ENCODE results near the gene LTBR. TPM values are rescaled to one million over a fixed set of nuclear protein-coding genes. Genes with fewer than 3 reads are reported as not detected.
"Not testable (repeated sequence)": the region's sequence is repeated elsewhere in the genome, so short reads cannot be mapped to it uniquely, and the experiment has no call there.

Gene LTBR
- polyA plus RNA-seq, 2 of the 4 experiments (the other 2 are of a cell fraction) = 57.3 to 110 TPM

- 6% methylated on average over 8 of the region's 8 CpGs for WGBS (ENCODE audit: missing lambda C conversion rate)
- not testable (repeated sequence) for H3K9me3 ChIP-seq; DNase-seq (ENCODE audit: low read depth in 1 of 2, low spot score in 1 of 2); ATAC-seq; FAIRE-seq
- Histone ChIP-seq H3K4me2 (peak overlapping the region; percentile 92), H3K4me3 (peak overlapping the region; percentile 91), H3K27ac (peak overlapping the region; percentile 95 to 98), H3K4me1 (peaks cover 67% of the 10 kb centered on the region)
- ChIA-PET CTCF (interaction anchor here (0.8 to 29.7 kb wide), 11 partner anchors 11 to 199 kb away, joined by 3 to 705 read pairs (median 6); partner anchors contain the start of genes LTBR and SCNN1A), POLR2A (interaction anchor here (2.7 to 10.1 kb wide), 3 partner anchors 25 to 45 kb away, joined by 21 to 141 read pairs (median 38); partner anchors contain the start of genes LTBR and SCNN1A)
- 0 out of 4 replicates have a peak, but pooled peaks of 1 of the 2 experiments have one; percentile 0 for TF ChIP-seq CEBPB (IDR thresholded peaks at IDR 0.05)
Measured at GRCh38 chr12:6338536-6338935, 45.4 kb upstream of the LTBR start.

- ChIA-PET CTCF (interaction anchor here (0.6 to 29.7 kb wide), 13 partner anchors 8 to 199 kb away, joined by 3 to 705 read pairs (median 3); partner anchors contain the start of genes LTBR and SCNN1A), POLR2A (interaction anchor here (0.7 to 10.1 kb wide), 4 partner anchors 24 to 45 kb away, joined by 4 to 141 read pairs (median 30); partner anchors contain the start of genes LTBR and SCNN1A)
- H3K4me1 ChIP-seq = peaks cover 67% of the 10 kb centered on the region
- H3K4me2 ChIP-seq = peak overlapping the region; percentile 92
- no peaks in the 10 kb centered on the region for H3K9me3 ChIP-seq
- DNase-seq (ENCODE audit: low read depth in 1 of 2, low spot score in 1 of 2) (no peak), ATAC-seq (no peak), FAIRE-seq (no peak)
- peak overlapping the region; percentile 95 to 98 for H3K27ac ChIP-seq
- TF ChIP-seq TFCP2L1 (CRISPR knock-in tag; IDR thresholded peaks at IDR 0.05) (0 out of 2 replicates have a peak, but pooled peaks have one; percentile 6), RARB (CRISPR knock-in tag; IDR thresholded peaks at IDR 0.05) (no peak)
- 10% methylated on average over 3 of the region's 3 CpGs for WGBS (ENCODE audit: missing lambda C conversion rate)
- peak overlapping the region; percentile 91 for H3K4me3 ChIP-seq
Measured at GRCh38 chr12:6338955-6339354, 45.0 kb upstream of the LTBR start.

DNA sequence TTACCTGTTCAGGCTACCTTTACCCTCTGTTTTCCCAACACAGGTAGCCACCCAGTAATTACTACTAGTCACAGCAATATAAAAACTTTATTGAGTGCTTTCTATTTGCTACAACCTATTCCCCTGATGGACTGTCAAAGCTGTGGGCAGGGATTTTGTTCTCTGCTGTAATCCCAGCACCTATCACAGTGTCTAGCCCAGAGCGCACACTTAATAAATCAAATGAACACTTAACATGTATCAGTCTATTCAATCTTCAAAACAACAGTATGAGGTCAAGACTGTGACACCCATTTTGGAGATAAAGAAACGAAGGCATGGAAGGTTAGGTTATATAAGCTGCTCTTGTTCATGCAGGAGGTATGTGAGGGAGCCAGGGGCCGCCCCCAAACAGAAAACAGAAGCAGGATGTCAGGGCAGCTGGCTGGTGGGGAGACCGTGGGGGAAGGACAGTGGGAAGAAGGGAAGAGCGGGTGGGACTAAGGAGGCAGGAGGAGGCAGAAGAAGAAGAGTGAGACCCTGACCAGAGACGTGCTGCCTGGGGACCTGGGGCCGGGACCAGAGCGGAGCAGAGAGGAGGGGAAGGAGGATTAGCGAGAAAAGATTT lies 43.8 kb upstream of the LTBR start:
- no peak for ATAC-seq
- 2% methylated on average over 9 of the region's 9 CpGs for WGBS (ENCODE audit: missing lambda C conversion rate)
- Histone ChIP-seq H3K9me3 (no peaks in the 10 kb centered on the region), H3K4me1 (peaks cover 67% of the 10 kb centered on the region), H3K27ac (peak overlapping the region; percentile 95 to 98), H3K4me2 (peak overlapping the region; percentile 92), H3K4me3 (peak overlapping the region; percentile 91)
- TF ChIP-seq CBX8 (IDR thresholded peaks at IDR 0.05) = no peak
- TF ChIP-seq ZFP36 (IDR thresholded peaks at IDR 0.05; ENCODE audit: borderline replicate concordance, partially characterized antibody) = no peak
- no peak for TF ChIP-seq CBX2 (IDR thresholded peaks at IDR 0.05; ENCODE audit: borderline replicate concordance, low read depth)
- no peak for TF ChIP-seq MYC (IDR thresholded peaks at IDR 0.05; ENCODE audit: borderline replicate concordance, low read length)
- TF ChIP-seq EP300 (IDR thresholded peaks at IDR 0.05) = no peak
- no peak for TF ChIP-seq HOXB13 (CRISPR knock-in tag; IDR thresholded peaks at IDR 0.05; ENCODE audit: low read depth)
- TF ChIP-seq CHD4 (IDR thresholded peaks at IDR 0.05; ENCODE audit: borderline replicate concordance) = no peak
- no peak for TF ChIP-seq RCOR1 (IDR thresholded peaks at IDR 0.05; ENCODE audit: low read depth, low read length)
- no peak for TF ChIP-seq POLR2AphosphoS2 (conservative IDR thresholded peaks at IDR 0.05; ENCODE audit: low read length)
- TF ChIP-seq NPAS2 (CRISPR knock-in tag; IDR thresholded peaks at IDR 0.05; ENCODE audit: borderline replicate concordance) = no peak
- no peak for TF ChIP-seq REST (IDR thresholded peaks at IDR 0.05)
- TF ChIP-seq RNF2 (IDR thresholded peaks at IDR 0.05; ENCODE audit: borderline replicate concordance, low read depth) = no peak
- no peak for TF ChIP-seq FOSB (CRISPR knock-in tag; IDR thresholded peaks at IDR 0.05)
- CTCF ChIA-PET = interaction anchor here (0.6 to 29.7 kb wide), 7 partner anchors 9 to 198 kb away, joined by 3 to 705 read pairs (median 9); partner anchors contain the start of gene SCNN1A
- DNase-seq (ENCODE audit: low read depth in 1 of 2, low spot score in 1 of 2) = no peak
- POLR2A ChIA-PET = interaction anchor here (1.1 to 10.1 kb wide), 4 partner anchors 23 to 130 kb away, joined by 4 to 141 read pairs (median 12); partner anchors contain the start of genes LTBR, SCNN1A and VAMP1
- no peak for FAIRE-seq

Measured in A549 (cell line).